SJSA1 (cell line): Measurements from ENCODE around the gene ARL17A. TPM values are rescaled to one million over a fixed set of nuclear protein-coding genes. Genes with fewer than 3 reads are reported as not detected.
A peak's percentile ranks its signal among the peaks of the same experiment; 100 is the strongest.
"Not testable (repeated sequence)": the region's sequence is repeated elsewhere in the genome, so short reads cannot be mapped to it uniquely, and the experiment has no call there.

ENCODE experiments used
- DNase-seq, 2 experiments: peaks; one replicate each; pipeline ENCODE4 v3.0.0-alpha.2; 2015 to 2020; ENCODE audit warnings: low spot score in 2 of 2, low read depth in 1 of 2
- H3K27ac ChIP-seq: fragments of 250-450 bp; sonication (Bioruptor Pico); 2 replicates; pipeline ENCODE4 v1.5.1; 2020; ENCODE audit warnings: mild to moderate bottlenecking, moderate library complexity
- H3K27me3 ChIP-seq: fragments of 250-450 bp; sonication (Bioruptor Pico); replicated peaks from 2 replicates; pipeline ENCODE4 v1.5.1; 2020; ENCODE audit warnings: mild to moderate bottlenecking, moderate library complexity
- H3K36me3 ChIP-seq: fragments of 250-450 bp; sonication (Bioruptor Pico); 2 replicates; pipeline ENCODE4 v1.5.1; 2020; ENCODE audit warnings: mild to moderate bottlenecking
- H3K4me1 ChIP-seq: fragments of 250-450 bp; sonication (Bioruptor Pico); replicated peaks from 2 replicates; pipeline ENCODE4 v1.6.1; 2021; ENCODE audit warnings: mild to moderate bottlenecking
- H3K4me3 ChIP-seq: fragments of 250-450 bp; sonication (Bioruptor Pico); 2 replicates; pipeline ENCODE4 v1.5.1; 2020; ENCODE audit warnings: mild to moderate bottlenecking
- H3K9me3 ChIP-seq: fragments of 250-450 bp; sonication (Bioruptor Pico); replicated peaks from 2 replicates; pipeline ENCODE4 v1.5.1; 2020; ENCODE audit warnings: mild to moderate bottlenecking
- total RNA-seq: library from RNA; depleted of rRNA; stranded (reverse); fragments of >200 nt; shearing (Covaris generic); gene quantifications from 2 replicates; pipeline ENCODE4 v1.2.3, GENCODE V29; 2014; rRNA removed

ARL17A gene
- total RNA-seq: 5.0 and 15.0 TPM in 2 replicates

DNA sequence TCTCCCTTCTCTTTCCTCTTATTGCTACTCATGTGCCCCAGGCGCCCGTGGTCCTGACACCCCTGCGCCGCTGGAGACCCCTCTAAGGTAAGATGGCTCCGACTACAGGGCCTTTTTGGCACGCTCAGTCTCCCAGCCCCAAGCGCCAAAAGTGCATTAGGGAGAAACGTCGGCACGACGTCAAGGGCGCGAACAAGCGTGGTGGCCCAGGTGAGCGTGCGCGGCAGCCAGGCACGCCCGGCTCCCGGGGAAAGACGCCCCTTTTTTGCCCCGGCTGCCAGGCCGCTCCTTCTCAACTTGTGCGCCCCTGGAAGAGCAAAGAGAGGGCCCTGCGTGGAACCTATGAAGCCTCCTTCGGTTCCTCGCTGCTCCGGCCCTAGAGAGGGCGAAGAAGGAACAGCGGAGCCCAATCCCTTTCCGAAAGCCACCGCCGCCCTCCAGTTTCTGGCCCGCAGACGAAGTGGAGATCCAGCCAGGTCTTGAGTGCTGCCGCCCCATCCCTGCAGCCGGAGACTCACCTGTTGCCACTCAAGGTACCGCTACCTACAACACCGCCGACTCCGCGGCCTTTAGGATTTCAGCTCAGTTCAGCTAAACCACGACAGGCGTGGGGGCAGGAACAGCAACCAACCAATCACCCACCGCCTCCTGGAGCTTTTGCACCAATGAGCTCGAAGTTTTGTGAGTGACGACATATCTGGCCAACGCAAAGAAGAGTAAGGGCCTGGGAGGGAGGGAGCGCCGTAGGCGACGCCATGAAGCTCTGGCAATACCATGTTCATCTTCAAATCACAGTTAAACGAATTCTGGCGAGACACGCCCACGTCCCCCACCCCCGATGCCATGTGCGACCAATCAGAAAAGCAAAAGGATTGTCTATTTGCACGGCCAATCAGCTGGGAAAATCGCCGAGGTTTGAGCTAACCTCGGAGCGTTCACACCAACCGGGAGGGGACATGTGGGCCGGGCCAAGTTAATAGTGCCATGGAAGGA, at the start of gene ARL17A:
Gene ARL17A (minus strand): TSS at position 609 of the 993 bp plus-strand sequence. CDS start 3,369 bp downstream, outside the sequence.
- H3K4me3 ChIP-seq, H3K9me3 ChIP-seq, H3K27ac ChIP-seq, H3K27me3 ChIP-seq, H3K36me3 ChIP-seq, H3K4me1 ChIP-seq: not testable (repeated sequence)
- DNase-seq: peak in 1 of 2 experiments; percentile 90

DNA sequence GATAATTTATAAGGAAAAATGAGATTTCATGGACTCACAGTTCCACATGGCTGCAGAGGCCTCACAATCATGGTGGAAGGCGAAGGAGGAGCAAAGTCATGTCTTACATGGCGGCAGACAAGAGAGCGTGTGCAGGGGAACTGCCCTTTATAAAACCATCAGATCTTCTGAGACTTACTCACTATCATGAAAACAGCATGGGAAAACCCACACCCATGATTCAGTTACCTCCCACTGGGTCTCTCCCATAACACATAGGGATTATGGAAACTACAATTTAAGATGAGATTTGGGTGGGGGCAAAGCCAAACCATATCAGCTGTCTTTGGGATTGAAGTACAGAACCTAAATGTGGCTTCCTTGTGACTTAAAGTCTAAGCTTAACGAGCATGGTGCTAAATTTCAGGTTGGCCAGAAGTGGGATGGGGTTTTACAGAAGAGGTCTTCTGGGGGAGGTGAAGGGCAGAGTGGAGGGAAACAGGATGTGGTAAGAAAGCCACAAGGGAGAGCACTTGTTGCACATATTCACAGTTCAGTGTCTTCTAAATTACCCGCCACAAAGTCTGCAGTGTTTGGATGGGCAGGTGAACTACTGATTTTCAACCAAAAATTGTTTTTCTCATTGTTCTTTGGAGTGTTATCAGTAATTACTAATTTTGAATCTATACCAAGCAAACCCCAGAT, 49.4 kb upstream of the ARL17A start:
- H3K27ac ChIP-seq, H3K9me3 ChIP-seq, H3K36me3 ChIP-seq, H3K27me3 ChIP-seq, H3K4me1 ChIP-seq, H3K4me3 ChIP-seq, DNase-seq: not testable (repeated sequence)

DNA sequence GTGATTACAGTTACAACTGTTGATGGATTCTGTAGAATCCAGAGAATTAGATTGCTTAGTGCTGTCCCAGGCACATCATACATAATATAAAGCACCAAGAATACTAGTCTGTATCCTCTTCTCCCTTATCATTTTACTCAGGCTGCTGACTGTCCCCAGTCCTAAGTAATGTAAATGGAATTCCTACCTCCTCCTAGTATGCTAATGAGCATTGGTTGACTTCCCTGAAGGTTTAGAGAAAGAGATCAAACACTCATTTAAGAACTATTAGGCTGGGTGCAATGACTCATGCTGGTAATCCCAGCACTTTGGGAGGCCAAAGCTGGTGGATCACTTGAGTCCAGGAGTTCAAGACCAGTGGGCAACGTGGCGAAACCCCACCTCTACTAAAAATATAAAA, 48.0 kb upstream of the ARL17A start:
- not testable (repeated sequence) for H3K4me3 ChIP-seq, H3K36me3 ChIP-seq, DNase-seq, H3K4me1 ChIP-seq, H3K9me3 ChIP-seq, H3K27me3 ChIP-seq, H3K27ac ChIP-seq

DNA sequence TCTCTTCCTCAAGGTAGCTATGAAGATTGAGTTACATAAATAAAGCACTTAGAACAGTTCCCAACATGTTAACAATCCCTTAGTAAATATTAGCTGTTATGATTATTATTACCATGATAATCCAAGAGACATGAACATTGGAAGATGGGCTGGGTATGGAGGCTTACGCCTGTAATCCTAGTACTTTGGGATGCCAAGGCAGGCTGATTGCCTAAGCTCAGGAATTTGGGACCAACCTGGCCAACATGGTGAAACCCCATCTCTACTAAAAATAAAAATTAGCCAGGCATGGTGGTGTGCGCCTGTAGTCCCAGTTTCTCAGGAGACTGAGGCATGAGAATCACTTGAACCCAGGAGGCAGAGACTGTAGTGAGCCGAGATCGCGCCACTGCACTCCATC, 45.2 kb upstream of the ARL17A start:
- not testable (repeated sequence) for H3K4me1 ChIP-seq, DNase-seq, H3K36me3 ChIP-seq, H3K27ac ChIP-seq, H3K9me3 ChIP-seq, H3K4me3 ChIP-seq, H3K27me3 ChIP-seq

DNA sequence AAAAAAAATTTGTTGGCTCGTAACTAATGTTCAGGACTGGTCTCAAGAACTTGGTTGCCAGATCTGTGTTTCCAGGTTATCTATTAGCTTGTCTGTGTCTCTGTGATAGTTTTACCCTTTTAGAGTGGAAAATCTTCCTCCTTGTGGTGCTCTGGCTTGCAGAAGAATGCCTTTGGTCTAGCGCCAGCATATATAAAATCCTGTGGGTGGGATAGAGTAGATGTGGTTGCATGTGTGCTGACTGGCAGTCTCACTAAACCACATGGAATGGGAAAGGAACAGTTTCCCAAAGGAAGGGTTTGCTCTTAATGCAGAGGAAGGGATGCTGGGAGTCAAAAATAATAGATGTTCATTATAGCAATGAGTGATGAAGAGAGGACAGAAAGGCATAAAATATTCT, 44.3 kb upstream of the ARL17A start:
- H3K9me3 ChIP-seq, H3K27ac ChIP-seq, DNase-seq, H3K4me1 ChIP-seq, H3K36me3 ChIP-seq, H3K27me3 ChIP-seq, H3K4me3 ChIP-seq: not testable (repeated sequence)

DNA sequence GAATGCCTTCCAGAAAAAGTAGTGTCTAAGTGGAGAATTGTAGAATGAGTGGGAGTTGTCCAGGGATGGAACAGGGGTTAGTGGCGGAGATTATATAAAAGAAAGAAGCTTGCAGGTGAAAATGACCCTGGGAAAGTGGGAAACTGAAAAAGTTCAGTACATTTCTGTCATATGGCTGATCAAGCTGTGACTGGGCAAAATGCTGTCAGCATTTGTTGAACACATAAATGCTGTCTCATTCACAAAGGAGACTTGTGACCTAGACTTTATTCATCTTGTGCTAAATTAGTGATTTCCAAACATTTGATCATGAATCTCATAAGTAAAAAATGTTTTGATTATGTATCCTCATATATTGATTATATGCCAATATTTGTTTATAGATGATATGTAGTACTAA, 39.5 kb upstream of the ARL17A start:
- not testable (repeated sequence) for DNase-seq, H3K27me3 ChIP-seq, H3K36me3 ChIP-seq, H3K27ac ChIP-seq, H3K4me1 ChIP-seq, H3K4me3 ChIP-seq, H3K9me3 ChIP-seq

DNA sequence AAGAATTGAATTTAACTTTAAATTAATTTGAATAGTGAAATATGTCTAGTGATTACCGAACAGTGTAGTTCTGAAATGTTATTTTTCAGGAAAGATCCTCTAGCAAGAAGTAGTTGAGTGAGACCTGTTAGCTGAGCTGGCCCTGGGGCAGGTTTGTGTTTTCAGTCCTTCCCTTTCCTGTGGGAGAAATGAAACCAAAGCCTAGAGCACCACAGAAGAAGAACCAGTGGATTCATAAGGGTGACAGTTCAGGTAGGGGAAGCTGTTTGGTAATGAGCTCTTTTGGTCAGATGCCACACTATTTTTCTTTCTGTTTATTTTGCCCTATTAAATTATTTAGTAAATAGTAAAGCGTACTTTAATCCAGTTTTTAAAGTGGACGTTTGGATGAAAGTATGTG, 37.6 kb upstream of the ARL17A start:
- H3K4me3 ChIP-seq, H3K9me3 ChIP-seq, H3K36me3 ChIP-seq, H3K4me1 ChIP-seq, H3K27me3 ChIP-seq, H3K27ac ChIP-seq, DNase-seq: not testable (repeated sequence)

DNA sequence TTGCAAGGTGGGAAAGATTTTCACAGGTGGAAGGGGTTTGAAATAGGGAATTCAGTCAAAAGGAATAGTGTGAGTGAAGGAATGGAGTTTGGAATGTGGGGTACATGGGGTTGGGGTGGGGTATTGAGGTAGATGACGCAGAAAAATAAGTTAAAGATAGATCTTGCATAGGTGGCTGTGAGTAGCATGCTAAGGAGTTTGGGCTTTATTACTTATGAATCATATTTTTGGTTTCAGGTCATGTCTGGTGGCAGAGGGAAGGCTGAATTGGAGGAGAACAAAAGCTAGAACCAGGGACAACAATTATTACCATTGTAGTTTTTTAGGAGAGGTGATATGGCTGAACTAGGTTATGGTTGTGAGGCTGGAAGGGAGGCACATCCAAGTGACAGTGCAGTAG, 34.4 kb upstream of the ARL17A start:
- H3K9me3 ChIP-seq, H3K36me3 ChIP-seq, H3K4me3 ChIP-seq, H3K4me1 ChIP-seq, H3K27ac ChIP-seq, H3K27me3 ChIP-seq, DNase-seq: not testable (repeated sequence)

DNA sequence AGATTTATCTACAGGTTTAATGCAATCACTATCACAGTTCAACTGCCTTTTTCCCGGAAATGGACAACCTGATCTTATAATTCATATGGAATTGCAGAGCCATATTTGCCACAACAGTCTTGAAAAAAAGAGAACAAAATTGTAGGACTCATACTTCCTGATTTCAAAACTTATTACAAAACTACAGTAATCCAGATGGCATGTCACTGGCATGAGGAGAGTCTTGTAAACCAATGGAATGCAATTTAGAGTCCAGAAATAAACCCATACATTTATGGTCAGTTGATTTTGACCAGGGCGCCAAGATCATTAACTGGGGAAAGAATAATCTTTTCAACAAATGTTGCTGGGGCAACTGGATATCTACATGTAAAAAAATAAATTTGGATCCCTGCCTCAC, 31.8 kb upstream of the ARL17A start:
- H3K4me1 ChIP-seq, H3K9me3 ChIP-seq: not testable (repeated sequence)

DNA sequence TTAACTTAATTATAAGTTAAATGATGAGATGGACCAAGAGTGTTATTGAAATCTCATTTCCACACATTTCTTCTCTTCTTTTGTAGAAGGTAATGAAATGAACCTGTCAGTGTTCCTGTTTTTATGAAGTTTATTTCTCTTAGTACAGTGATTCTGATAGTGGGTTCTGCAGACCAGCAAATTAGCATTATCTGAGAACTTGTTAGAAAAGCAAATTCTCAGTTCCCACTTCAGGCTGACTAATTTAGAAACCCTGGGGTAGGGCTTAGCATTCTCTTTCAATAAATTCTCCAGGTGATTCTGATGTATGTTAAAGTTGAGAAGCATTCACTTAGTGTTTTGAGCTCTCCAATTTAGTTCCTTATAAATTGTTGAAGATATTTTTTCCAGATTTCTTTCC, 23.6 kb upstream of the ARL17A start:
- not testable (repeated sequence) for H3K27ac ChIP-seq, H3K4me3 ChIP-seq, H3K36me3 ChIP-seq, H3K27me3 ChIP-seq, H3K9me3 ChIP-seq, DNase-seq, H3K4me1 ChIP-seq

More for the DNA sequence above, 31.8 kb upstream of the ARL17A start:
- not testable (repeated sequence) for DNase-seq, H3K27me3 ChIP-seq, H3K36me3 ChIP-seq, H3K27ac ChIP-seq, H3K4me3 ChIP-seq

DNA sequence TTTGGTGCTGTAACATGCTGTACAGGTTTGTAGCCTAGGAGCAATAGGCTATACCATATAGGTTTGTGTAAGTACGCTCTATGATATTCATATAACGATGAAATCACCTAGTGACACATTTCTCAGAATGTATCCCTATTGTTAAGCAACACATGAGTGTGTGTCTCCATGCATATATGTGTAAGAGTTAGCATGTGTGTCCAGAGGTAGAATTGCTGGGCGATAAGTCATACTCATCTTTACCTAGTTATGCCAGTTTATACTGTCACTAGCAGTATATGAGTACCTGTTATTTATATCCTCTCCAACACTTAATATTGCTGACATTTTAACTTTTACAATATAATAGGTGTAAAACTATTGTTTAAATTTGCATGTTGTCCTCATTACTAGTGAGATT, 21.3 kb upstream of the ARL17A start:
- not testable (repeated sequence) for H3K27ac ChIP-seq, H3K4me3 ChIP-seq, H3K9me3 ChIP-seq, H3K27me3 ChIP-seq, H3K4me1 ChIP-seq, H3K36me3 ChIP-seq, DNase-seq

DNA sequence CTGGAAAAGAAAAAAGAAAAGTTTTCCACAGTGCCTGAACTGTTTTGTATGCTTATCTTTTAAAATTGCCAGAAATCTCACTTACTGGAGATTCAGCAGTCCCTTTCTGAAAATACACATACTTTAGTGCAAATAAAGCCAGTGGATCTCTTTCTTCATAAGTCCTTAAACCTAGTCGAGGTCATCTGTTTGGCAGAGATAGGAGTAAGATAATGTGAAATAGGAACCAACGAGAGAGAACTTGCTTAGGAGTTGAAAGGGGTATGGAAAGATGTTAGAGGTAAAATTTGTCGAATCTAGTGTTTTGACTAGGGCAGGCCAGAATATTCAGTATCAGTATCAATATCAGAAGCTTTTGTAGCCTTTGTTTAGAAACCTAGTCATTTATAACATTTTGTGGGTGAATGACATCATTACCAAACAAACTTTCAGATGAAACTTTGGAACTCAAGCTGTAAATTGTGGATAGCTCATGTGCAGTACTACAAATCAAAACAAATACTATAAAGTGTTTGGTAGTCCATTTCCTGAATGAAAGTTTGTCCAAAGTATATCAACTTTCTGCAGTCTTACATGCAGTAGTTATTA, 18.9 kb upstream of the ARL17A start:
- not testable (repeated sequence) for DNase-seq, H3K27me3 ChIP-seq, H3K4me1 ChIP-seq, H3K9me3 ChIP-seq, H3K4me3 ChIP-seq, H3K36me3 ChIP-seq, H3K27ac ChIP-seq

DNA sequence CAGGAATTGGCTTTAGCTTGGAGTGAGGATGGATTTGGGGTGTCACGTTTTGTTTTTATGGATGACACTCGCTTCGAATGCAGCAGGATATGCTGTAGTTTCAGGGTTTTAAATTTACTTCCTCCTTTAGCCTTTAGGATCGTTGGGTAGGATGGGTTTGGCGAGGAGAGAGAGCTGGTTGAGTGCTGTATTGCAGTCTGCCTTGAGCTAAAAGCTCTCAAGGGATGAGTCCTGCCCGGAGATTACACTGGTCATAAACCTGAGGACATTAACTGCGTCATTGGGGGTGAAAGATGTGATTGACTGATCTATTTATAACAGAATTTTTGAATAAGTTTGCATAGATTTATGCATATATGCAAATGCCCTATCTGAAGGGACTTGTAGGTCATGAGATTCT, 11.8 kb upstream of the ARL17A start:
- H3K27me3 ChIP-seq, H3K36me3 ChIP-seq, H3K27ac ChIP-seq, H3K4me1 ChIP-seq, H3K4me3 ChIP-seq, DNase-seq, H3K9me3 ChIP-seq: not testable (repeated sequence)
